ENCODE measurements around the gene CUL4A.

- TF ChIP-seq YBX1 (IDR thresholded peaks at IDR 0.05) (no peak), PHF20 (IDR thresholded peaks at IDR 0.05; ENCODE audit: partially characterized antibody) (no peak), TRIM25 (IDR thresholded peaks at IDR 0.05; ENCODE audit: borderline replicate concordance) (no peak), JUNB (CRISPR knock-in tag; conservative IDR thresholded peaks at IDR 0.05) (no peak), CTCF (IDR thresholded peaks at IDR 0.05 in 2 of 3, conservative IDR thresholded peaks at IDR 0.05 in 1 of 3; ENCODE audit: insufficient read depth in 2 of 3, low read depth in 1 of 3, low read length in 3 of 3) (peak in 2 of 3 experiments; percentile 14 to 16; a peak in 2 of 6 replicates), POLR2A (conservative IDR thresholded peaks at IDR 0.05) (no peak), ZNF274 (IDR thresholded peaks at IDR 0.05; ENCODE audit: borderline replicate concordance, low read depth, low read length) (no peak), GTF3C2 (IDR thresholded peaks at IDR 0.05; ENCODE audit: borderline replicate concordance, extremely low read depth, insufficient read length) (no peak)
These were observed 11.5 kb downstream of the CUL4A start for GRCh38 chr13:113220877-113221276.

Measured in K562 (cell line).